GM19452 (cell line): ENCODE measurements around the gene ATP5ME.

Source experiments
- ATAC-seq: cut with Tn5 transposase; IDR thresholded peaks from one replicate; pipeline ENCODE4 v1.9.1; 2021; ENCODE audit not compliant: unreplicated experiment

ATP5ME gene

GRCh38 chr4:623914-624566, 50.0 kb downstream of the ATP5ME start:
- ATAC-seq, result no peak

- no peak for ATAC-seq
Measured at GRCh38 chr4:622996-623913, 50.8 kb downstream of the ATP5ME start.
